HepG2 (cell line): ENCODE results near the gene SGCD.

ENCODE experiments used
- KDM1A ChIP-seq: IDR thresholded peaks from 2 replicates; pipeline ENCODE4 v1.6.1; 2016; ENCODE audit warnings: missing compliant biosample characterization
- MAX ChIP-seq: IDR thresholded peaks from 2 replicates; pipeline ENCODE4 v1.6.1; 2012; ENCODE audit warnings: inconsistent platforms
- POLR2A ChIP-seq, 2 experiments: IDR thresholded peaks; 2 replicates each; pipeline ENCODE4 v1.6.1; 2011; ENCODE audit warnings: low read depth in 2 of 2, low read length in 2 of 2, mild to moderate bottlenecking in 1 of 2, moderate library complexity in 1 of 2; ENCODE audit not compliant: insufficient read depth in 1 of 2
- RAD21 ChIP-seq: fragments of 450-650 bp; formaldehyde crosslinking; IDR thresholded peaks from 2 replicates; pipeline ENCODE4 v1.5.0; 2020; ENCODE audit warnings: mild to moderate bottlenecking
- REST ChIP-seq, 2 experiments: IDR thresholded peaks; 2 replicates each; pipeline ENCODE4 v1.6.1; 2011 to 2012; ENCODE audit warnings: low read length in 2 of 2, borderline replicate concordance in 1 of 2, low read depth in 1 of 2, mild to moderate bottlenecking in 1 of 2, moderate library complexity in 1 of 2
- RFX5 ChIP-seq: IDR thresholded peaks from 2 replicates; pipeline ENCODE4 v1.6.1; 2011; ENCODE audit warnings: low read depth, low read length, improper control_type of control experiment
- RFXANK ChIP-seq: IDR thresholded peaks from 2 replicates; pipeline ENCODE4 v1.6.1; 2016
- SP2 ChIP-seq: sonication (generic); formaldehyde crosslinking; IDR thresholded peaks from 2 replicates; pipeline ENCODE4 v1.5.1; 2020; ENCODE audit warnings: mild to moderate bottlenecking, missing genetic modification reagents
- ZNF570 ChIP-seq: sonication (generic); formaldehyde crosslinking; IDR thresholded peaks from 2 replicates; pipeline ENCODE4 v1.4.0; 2020; ENCODE audit warnings: mild to moderate bottlenecking, missing genetic modification reagents, borderline replicate concordance
- TF ChIP-seq, protein P1 (sequence below): sonication (generic); formaldehyde crosslinking; IDR thresholded peaks from 2 replicates; pipeline ENCODE4 v1.4.0; 2020; ENCODE audit warnings: mild to moderate bottlenecking, missing genetic modification reagents
- TF ChIP-seq, protein P2 (sequence below): sonication (generic); formaldehyde crosslinking; IDR thresholded peaks from 2 replicates; pipeline ENCODE4 v1.5.0; 2020; ENCODE audit warnings: mild to moderate bottlenecking, missing genetic modification reagents, moderate library complexity
- TF ChIP-seq, protein P3 (sequence below): sonication (generic); formaldehyde crosslinking; IDR thresholded peaks from 2 replicates; pipeline ENCODE4 v1.9.0; 2021; ENCODE audit warnings: mild to moderate bottlenecking, missing genetic modification reagents

DNA sequence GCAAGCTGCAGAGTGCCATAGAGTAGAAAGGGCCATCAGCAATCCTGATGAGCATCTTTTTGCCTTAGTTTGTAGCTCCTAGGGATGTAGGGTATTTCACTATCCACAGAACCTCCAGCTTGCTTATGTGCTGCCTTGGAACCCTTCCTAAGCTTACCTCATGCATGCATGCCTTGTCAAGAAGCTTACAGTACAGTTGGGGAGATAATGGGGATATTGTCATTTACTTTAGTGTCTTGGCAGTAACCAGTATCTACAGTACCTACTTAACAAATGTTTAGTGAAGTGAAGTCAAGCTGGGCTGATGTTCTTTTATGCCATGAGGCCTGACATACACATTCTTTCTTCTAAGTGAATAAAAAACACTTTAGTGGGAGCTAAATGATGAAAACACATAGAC is 358.5 kb downstream of the SGCD start:
- TF ChIP-seq, protein P1, sequence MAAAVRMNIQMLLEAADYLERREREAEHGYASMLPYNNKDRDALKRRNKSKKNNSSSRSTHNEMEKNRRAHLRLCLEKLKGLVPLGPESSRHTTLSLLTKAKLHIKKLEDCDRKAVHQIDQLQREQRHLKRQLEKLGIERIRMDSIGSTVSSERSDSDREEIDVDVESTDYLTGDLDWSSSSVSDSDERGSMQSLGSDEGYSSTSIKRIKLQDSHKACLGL (CRISPR knock-in tag): no peak
- no peak for TF ChIP-seq MAX
- TF ChIP-seq RFX5: no peak
- TF ChIP-seq, protein P2, sequence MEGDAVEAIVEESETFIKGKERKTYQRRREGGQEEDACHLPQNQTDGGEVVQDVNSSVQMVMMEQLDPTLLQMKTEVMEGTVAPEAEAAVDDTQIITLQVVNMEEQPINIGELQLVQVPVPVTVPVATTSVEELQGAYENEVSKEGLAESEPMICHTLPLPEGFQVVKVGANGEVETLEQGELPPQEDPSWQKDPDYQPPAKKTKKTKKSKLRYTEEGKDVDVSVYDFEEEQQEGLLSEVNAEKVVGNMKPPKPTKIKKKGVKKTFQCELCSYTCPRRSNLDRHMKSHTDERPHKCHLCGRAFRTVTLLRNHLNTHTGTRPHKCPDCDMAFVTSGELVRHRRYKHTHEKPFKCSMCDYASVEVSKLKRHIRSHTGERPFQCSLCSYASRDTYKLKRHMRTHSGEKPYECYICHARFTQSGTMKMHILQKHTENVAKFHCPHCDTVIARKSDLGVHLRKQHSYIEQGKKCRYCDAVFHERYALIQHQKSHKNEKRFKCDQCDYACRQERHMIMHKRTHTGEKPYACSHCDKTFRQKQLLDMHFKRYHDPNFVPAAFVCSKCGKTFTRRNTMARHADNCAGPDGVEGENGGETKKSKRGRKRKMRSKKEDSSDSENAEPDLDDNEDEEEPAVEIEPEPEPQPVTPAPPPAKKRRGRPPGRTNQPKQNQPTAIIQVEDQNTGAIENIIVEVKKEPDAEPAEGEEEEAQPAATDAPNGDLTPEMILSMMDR (CRISPR knock-in tag): no peak
- TF ChIP-seq RAD21 (CRISPR knock-in tag): no peak
- TF ChIP-seq, protein P3, sequence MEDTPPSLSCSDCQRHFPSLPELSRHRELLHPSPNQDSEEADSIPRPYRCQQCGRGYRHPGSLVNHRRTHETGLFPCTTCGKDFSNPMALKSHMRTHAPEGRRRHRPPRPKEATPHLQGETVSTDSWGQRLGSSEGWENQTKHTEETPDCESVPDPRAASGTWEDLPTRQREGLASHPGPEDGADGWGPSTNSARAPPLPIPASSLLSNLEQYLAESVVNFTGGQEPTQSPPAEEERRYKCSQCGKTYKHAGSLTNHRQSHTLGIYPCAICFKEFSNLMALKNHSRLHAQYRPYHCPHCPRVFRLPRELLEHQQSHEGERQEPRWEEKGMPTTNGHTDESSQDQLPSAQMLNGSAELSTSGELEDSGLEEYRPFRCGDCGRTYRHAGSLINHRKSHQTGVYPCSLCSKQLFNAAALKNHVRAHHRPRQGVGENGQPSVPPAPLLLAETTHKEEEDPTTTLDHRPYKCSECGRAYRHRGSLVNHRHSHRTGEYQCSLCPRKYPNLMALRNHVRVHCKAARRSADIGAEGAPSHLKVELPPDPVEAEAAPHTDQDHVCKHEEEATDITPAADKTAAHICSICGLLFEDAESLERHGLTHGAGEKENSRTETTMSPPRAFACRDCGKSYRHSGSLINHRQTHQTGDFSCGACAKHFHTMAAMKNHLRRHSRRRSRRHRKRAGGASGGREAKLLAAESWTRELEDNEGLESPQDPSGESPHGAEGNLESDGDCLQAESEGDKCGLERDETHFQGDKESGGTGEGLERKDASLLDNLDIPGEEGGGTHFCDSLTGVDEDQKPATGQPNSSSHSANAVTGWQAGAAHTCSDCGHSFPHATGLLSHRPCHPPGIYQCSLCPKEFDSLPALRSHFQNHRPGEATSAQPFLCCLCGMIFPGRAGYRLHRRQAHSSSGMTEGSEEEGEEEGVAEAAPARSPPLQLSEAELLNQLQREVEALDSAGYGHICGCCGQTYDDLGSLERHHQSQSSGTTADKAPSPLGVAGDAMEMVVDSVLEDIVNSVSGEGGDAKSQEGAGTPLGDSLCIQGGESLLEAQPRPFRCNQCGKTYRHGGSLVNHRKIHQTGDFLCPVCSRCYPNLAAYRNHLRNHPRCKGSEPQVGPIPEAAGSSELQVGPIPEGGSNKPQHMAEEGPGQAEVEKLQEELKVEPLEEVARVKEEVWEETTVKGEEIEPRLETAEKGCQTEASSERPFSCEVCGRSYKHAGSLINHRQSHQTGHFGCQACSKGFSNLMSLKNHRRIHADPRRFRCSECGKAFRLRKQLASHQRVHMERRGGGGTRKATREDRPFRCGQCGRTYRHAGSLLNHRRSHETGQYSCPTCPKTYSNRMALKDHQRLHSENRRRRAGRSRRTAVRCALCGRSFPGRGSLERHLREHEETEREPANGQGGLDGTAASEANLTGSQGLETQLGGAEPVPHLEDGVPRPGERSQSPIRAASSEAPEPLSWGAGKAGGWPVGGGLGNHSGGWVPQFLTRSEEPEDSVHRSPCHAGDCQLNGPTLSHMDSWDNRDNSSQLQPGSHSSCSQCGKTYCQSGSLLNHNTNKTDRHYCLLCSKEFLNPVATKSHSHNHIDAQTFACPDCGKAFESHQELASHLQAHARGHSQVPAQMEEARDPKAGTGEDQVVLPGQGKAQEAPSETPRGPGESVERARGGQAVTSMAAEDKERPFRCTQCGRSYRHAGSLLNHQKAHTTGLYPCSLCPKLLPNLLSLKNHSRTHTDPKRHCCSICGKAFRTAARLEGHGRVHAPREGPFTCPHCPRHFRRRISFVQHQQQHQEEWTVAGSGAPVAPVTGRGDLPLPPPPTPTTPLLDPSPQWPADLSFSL (CRISPR knock-in tag): no peak
- TF ChIP-seq REST (IDR thresholded peaks at IDR 0.05; ENCODE audit: borderline replicate concordance in 1 of 2, low read depth in 1 of 2, low read length in 2 of 2): no peak
- TF ChIP-seq RFXANK: no peak
- TF ChIP-seq KDM1A: no peak
- TF ChIP-seq SP2 (CRISPR knock-in tag): no peak
- TF ChIP-seq POLR2A (IDR thresholded peaks at IDR 0.05; ENCODE audit: insufficient read depth in 1 of 2, low read depth in 2 of 2, low read length in 2 of 2): no peak
- no peak for TF ChIP-seq ZNF570 (CRISPR knock-in tag)
